ENCODE measurements around the gene MADD.

- no peak for TF ChIP-seq CTCF (IDR thresholded peaks at IDR 0.05)
- TF ChIP-seq POLR2A (IDR thresholded peaks at IDR 0.05): no peak
Observed at GRCh38 chr11:47326198-47326597, 56.3 kb downstream of the MADD start.
